ENCODE results near the gene OVCH1. TPM values are rescaled to one million over a fixed set of nuclear protein-coding genes. Genes with fewer than 3 reads are reported as not detected.

OVCH1 gene
- total and polyA plus RNA-seq, 9 of the 15 experiments (the other 6 are each of a cell fraction or from before 2014, with no cell fraction given): not detected

DNA sequence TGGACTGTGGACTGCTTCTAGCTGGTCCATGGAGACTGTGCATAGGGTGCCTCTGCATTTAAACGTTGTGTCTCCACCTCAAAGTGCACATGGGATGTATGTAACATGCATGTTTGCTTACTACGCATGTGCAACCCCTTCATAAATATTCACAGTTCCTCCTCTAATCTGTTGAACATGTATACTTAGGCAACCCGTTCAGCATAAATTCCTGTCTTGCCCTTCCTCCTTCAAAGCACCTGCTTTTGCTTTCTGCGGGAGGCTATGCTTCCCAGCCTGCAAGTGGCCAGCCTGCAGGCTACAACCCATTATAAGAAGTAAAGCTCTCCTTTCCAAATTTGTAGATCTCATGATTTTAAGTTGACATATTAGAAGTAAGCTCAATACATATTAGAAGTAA is 33.0 kb upstream of the OVCH1 start:
- Histone ChIP-seq H4K20me1 (replicated peaks; ENCODE audit: control insufficient read depth, insufficient read depth, low read length) (no peaks in the 10 kb centered on the region), H3K9me3 (replicated peaks; ENCODE audit: control insufficient read depth, insufficient read depth, low read depth, low read length) (no peaks in the 10 kb centered on the region), H3K27ac (ENCODE audit: extremely low read depth, low read depth, low read length) (no peak overlapping the region), H3K4me1 (replicated peaks in 1 of 2; ENCODE audit: control insufficient read depth in 2 of 2, insufficient read depth in 2 of 2, low read length in 2 of 2) (no peaks in the 10 kb centered on the region), H3K4me3 (no peak overlapping the region), H3K27me3 (ENCODE audit: control insufficient read depth in 2 of 2, insufficient read depth in 2 of 2, low read length in 2 of 2) (no peaks in the 10 kb centered on the region), H3K4me2 (ENCODE audit: insufficient read depth, low read length) (no peak overlapping the region), H3K79me2 (ENCODE audit: control insufficient read depth, insufficient read depth, low read length) (no peaks in the 10 kb centered on the region), H2AFZ (ENCODE audit: low read depth, low read length) (no peak overlapping the region), H3K9ac (ENCODE audit: insufficient read depth in 1 of 2, low read depth in 2 of 2, low read length in 2 of 2) (no peak overlapping the region), H3K9me1 (ENCODE audit: control insufficient read depth, insufficient read depth, low read length) (no peaks in the 10 kb centered on the region), H3K36me3 (ENCODE audit: control insufficient read depth, insufficient read depth, low read length) (no peaks in the 10 kb centered on the region)
- BruUV-seq (replicated peaks): no TSS peak
- FAIRE-seq (no peak), DNase-seq (ENCODE audit: extremely low read depth in 1 of 4, low spot score in 3 of 4) (no peak), ATAC-seq (no peak)
- no peak for TF ChIP-seq POLR2AphosphoS5 (IDR thresholded peaks at IDR 0.05; ENCODE audit: control insufficient read depth, insufficient read depth, low read depth, low read length)
- no peak for TF ChIP-seq ATF7 (IDR thresholded peaks at IDR 0.05)
- no peak for TF ChIP-seq ZFP36 (IDR thresholded peaks at IDR 0.05; ENCODE audit: low read depth, low read length, partially characterized antibody)
- no peak for TF ChIP-seq GATA2 (CRISPR knock-in tag; IDR thresholded peaks at IDR 0.05)
- TF ChIP-seq E2F3 (CRISPR knock-in tag; IDR thresholded peaks at IDR 0.05): no peak
- TF ChIP-seq ZNF253 (CRISPR knock-in tag; conservative IDR thresholded peaks at IDR 0.05): no peak
- no peak for TF ChIP-seq TCF3 (CRISPR knock-in tag; IDR thresholded peaks at IDR 0.05)
- no peak for TF ChIP-seq ZNF263 (CRISPR knock-in tag; IDR thresholded peaks at IDR 0.05; ENCODE audit: borderline replicate concordance)
- no peak for TF ChIP-seq ZBTB8A (IDR thresholded peaks at IDR 0.05; ENCODE audit: partially characterized antibody)
- TF ChIP-seq, protein P1, sequence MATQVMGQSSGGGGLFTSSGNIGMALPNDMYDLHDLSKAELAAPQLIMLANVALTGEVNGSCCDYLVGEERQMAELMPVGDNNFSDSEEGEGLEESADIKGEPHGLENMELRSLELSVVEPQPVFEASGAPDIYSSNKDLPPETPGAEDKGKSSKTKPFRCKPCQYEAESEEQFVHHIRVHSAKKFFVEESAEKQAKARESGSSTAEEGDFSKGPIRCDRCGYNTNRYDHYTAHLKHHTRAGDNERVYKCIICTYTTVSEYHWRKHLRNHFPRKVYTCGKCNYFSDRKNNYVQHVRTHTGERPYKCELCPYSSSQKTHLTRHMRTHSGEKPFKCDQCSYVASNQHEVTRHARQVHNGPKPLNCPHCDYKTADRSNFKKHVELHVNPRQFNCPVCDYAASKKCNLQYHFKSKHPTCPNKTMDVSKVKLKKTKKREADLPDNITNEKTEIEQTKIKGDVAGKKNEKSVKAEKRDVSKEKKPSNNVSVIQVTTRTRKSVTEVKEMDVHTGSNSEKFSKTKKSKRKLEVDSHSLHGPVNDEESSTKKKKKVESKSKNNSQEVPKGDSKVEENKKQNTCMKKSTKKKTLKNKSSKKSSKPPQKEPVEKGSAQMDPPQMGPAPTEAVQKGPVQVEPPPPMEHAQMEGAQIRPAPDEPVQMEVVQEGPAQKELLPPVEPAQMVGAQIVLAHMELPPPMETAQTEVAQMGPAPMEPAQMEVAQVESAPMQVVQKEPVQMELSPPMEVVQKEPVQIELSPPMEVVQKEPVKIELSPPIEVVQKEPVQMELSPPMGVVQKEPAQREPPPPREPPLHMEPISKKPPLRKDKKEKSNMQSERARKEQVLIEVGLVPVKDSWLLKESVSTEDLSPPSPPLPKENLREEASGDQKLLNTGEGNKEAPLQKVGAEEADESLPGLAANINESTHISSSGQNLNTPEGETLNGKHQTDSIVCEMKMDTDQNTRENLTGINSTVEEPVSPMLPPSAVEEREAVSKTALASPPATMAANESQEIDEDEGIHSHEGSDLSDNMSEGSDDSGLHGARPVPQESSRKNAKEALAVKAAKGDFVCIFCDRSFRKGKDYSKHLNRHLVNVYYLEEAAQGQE (IDR thresholded peaks at IDR 0.05; ENCODE audit: borderline replicate concordance): no peak
- TF ChIP-seq, protein P1 (CRISPR knock-in tag; IDR thresholded peaks at IDR 0.05; ENCODE audit: low read depth): no peak
- no peak for TF ChIP-seq TARDBP (IDR thresholded peaks at IDR 0.05)
- TF ChIP-seq ZNF445 (CRISPR knock-in tag; IDR thresholded peaks at IDR 0.05; ENCODE audit: low read depth): no peak
- intact Hi-C loops (cut with micrococcal nuclease): no loop called here
- ChIA-PET POLR2A (interaction anchor here (1.5 kb wide), 1 partner anchor 24 kb away, joined by 4 read pairs; no protein-coding TSS in a partner anchor), CTCF (ENCODE audit: low intra/inter-chr PET ratio) (no interaction called here)
- WGBS (ENCODE audit: insufficient coverage, low coverage, missing lambda C conversion rate): 2% methylated on average over 4 of the region's 4 CpGs
- in situ Hi-C loops (cut with MboI): loop anchor here (25.0 kb wide), 1 partner anchor 1707 kb away; no protein-coding TSS in a partner anchor

Measured in K562 (cell line).